K562 (cell line): ENCODE results near the gene RLN1.

Experiments used
- BACH1 ChIP-seq: fragments of 200-800 bp; sonication (Bioruptor generic); IDR thresholded peaks from 2 replicates; pipeline ENCODE4 v1.6.1; 2016; ENCODE audit warnings: missing genetic modification characterization, missing compliant biosample characterization
- EZH2 ChIP-seq: IDR thresholded peaks from 2 replicates; pipeline ENCODE4 v1.6.1; 2012; ENCODE audit warnings: low read depth, mild to moderate bottlenecking, inconsistent platforms, low read length, borderline replicate concordance
- HDGF ChIP-seq: fragments of 450-650 bp; IDR thresholded peaks from 2 replicates; pipeline ENCODE4 v1.6.1; 2016
- MAX ChIP-seq: sonication (generic); formaldehyde crosslinking; IDR thresholded peaks from 2 replicates; pipeline ENCODE4 v1.9.0; 2022; ENCODE audit warnings: mild to moderate bottlenecking, missing genetic modification reagents
- PBX2 ChIP-seq, 2 experiments: IDR thresholded peaks in 1 of 2; conservative IDR thresholded peaks in 1 of 2; 2 replicates each; pipeline ENCODE4 v1.6.1; 2016; ENCODE audit warnings: low read depth in 2 of 2, mild to moderate bottlenecking in 1 of 2, missing compliant biosample characterization in 1 of 2, missing genetic modification characterization in 1 of 2, moderate library complexity in 1 of 2
- POLR2A ChIP-seq: fragments of 450-650 bp; conservative IDR thresholded peaks from 2 replicates; pipeline ENCODE4 v1.6.1; 2016
- RBBP5 ChIP-seq: fragments of 200-600 bp; sonication (generic); IDR thresholded peaks from 2 replicates; pipeline ENCODE4 v1.6.1; 2012; ENCODE audit warnings: borderline replicate concordance, mild to moderate bottlenecking, low read length, control low read depth, inconsistent platforms; ENCODE audit not compliant: insufficient read depth, poor library complexity, severe bottlenecking
- REST ChIP-seq, 2 experiments: fragments of 450-650 bp; formaldehyde crosslinking in 1 of 2; IDR thresholded peaks; 2 replicates each; pipeline versions ENCODE4 v1.4.0 to v1.6.1; 2014 to 2020; ENCODE audit warnings: mild to moderate bottlenecking in 2 of 2, borderline replicate concordance in 1 of 2, low read depth in 1 of 2

GRCh38 chr9:5357431-5358105 lies 17.9 kb upstream of the RLN1 start:
- TF ChIP-seq EZH2 (no peak), RBBP5 (no peak), BACH1 (no peak), MAX (CRISPR knock-in tag) (no peak), HDGF (no peak), PBX2 (CRISPR knock-in tag; IDR thresholded peaks at IDR 0.05; ENCODE audit: low read depth) (no peak), PBX2 (tag; conservative IDR thresholded peaks at IDR 0.05; ENCODE audit: low read depth) (no peak), POLR2A (no peak), REST (IDR thresholded peaks at IDR 0.05; ENCODE audit: borderline replicate concordance) (no peak), REST (CRISPR knock-in tag; IDR thresholded peaks at IDR 0.05; ENCODE audit: low read depth) (no peak)
